Measurements from ENCODE around the gene MS4A2.

GRCh38 chr11:60119710-60120109 lies 31.2 kb downstream of the MS4A2 start:
- TF ChIP-seq RAD21 (IDR thresholded peaks at IDR 0.05; ENCODE audit: low read depth) (no peak), TEAD4 (IDR thresholded peaks at IDR 0.05) (no peak), EGR1 (IDR thresholded peaks at IDR 0.05) (no peak), EP300 (IDR thresholded peaks at IDR 0.05; ENCODE audit: borderline replicate concordance) (no peak), NFIC (IDR thresholded peaks at IDR 0.05) (no peak), REST (IDR thresholded peaks at IDR 0.05; ENCODE audit: low read depth) (no peak), ZBTB7A (IDR thresholded peaks at IDR 0.05; ENCODE audit: low read depth) (no peak), YY1 (IDR thresholded peaks at IDR 0.05; ENCODE audit: low read depth) (no peak), TAF1 (IDR thresholded peaks at IDR 0.05; ENCODE audit: low read depth) (no peak), CREB1 (IDR thresholded peaks at IDR 0.05; ENCODE audit: low read depth) (no peak), FOXM1 (IDR thresholded peaks at IDR 0.05; ENCODE audit: borderline replicate concordance, low read depth) (no peak)
- TF ChIP-seq, protein P1, sequence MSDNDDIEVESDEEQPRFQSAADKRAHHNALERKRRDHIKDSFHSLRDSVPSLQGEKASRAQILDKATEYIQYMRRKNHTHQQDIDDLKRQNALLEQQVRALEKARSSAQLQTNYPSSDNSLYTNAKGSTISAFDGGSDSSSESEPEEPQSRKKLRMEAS (IDR thresholded peaks at IDR 0.05), result no peak
- TF ChIP-seq, protein P2, sequence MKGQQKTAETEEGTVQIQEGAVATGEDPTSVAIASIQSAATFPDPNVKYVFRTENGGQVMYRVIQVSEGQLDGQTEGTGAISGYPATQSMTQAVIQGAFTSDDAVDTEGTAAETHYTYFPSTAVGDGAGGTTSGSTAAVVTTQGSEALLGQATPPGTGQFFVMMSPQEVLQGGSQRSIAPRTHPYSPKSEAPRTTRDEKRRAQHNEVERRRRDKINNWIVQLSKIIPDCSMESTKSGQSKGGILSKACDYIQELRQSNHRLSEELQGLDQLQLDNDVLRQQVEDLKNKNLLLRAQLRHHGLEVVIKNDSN (IDR thresholded peaks at IDR 0.05), result no peak

All from Ishikawa (cell line).